Epithelial cell of proximal tubule (primary cell): ENCODE data around the gene TNFRSF11A. TPM values are rescaled to one million over a fixed set of nuclear protein-coding genes. Genes with fewer than 3 reads are reported as not detected.

Source experiments
- DNase-seq: peaks from one replicate; pipeline ENCODE4 v3.0.0-alpha.2; 2011; ENCODE audit warnings: low read depth
- H3K4me3 ChIP-seq: 2 replicates; pipeline ENCODE4 v1.5.1; 2011; ENCODE audit warnings: low read depth, mild to moderate bottlenecking, low read length
- total RNA-seq: library from RNA; depleted of rRNA; stranded (reverse); fragments of >200 nt; gene quantifications from 2 replicates; pipeline ENCODE4 v1.2.3, GENCODE V29; 2015
- TF ChIP-seq, protein P1 (sequence below): conservative IDR thresholded peaks from 2 replicates; pipeline ENCODE4 v1.5.1; 2012; ENCODE audit warnings: low read depth, mild to moderate bottlenecking, low read length

Gene TNFRSF11A
- total RNA-seq, 1 donor from 2014 or later, result 4.2 TPM

DNA sequence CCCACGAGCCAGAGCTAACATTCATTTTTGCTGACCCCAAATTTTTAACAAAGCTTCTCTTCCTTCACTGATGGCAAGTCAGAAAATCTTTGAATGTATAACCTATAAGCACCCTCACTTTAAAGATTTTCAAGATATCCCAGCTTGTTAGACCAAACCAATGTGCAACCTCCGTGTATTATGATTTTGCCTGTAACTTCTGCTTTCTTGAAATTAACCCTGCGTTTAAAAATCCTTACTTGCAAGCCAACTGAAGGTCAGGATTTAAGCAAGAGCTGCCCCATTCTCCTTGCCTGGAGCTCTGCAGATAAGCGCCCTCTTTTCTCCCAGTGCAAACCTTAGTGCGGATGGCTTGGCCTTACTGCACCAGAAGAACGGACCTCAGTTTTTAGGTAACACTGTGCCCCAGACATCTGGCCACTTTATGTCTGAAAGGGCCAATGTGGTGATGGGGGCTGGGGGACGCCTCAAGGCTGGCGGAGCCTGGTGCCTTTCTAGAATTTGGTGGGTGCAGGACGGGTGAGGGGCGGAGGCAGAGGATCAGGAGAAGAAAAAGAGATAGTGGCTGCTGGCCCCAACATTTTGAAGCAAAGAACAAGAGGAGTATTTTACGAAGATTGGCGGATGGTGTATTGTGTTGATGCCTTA lies 805 bp upstream of the TNFRSF11A start:
- no peak overlapping the region for H3K4me3 ChIP-seq
- TF ChIP-seq, protein P1, sequence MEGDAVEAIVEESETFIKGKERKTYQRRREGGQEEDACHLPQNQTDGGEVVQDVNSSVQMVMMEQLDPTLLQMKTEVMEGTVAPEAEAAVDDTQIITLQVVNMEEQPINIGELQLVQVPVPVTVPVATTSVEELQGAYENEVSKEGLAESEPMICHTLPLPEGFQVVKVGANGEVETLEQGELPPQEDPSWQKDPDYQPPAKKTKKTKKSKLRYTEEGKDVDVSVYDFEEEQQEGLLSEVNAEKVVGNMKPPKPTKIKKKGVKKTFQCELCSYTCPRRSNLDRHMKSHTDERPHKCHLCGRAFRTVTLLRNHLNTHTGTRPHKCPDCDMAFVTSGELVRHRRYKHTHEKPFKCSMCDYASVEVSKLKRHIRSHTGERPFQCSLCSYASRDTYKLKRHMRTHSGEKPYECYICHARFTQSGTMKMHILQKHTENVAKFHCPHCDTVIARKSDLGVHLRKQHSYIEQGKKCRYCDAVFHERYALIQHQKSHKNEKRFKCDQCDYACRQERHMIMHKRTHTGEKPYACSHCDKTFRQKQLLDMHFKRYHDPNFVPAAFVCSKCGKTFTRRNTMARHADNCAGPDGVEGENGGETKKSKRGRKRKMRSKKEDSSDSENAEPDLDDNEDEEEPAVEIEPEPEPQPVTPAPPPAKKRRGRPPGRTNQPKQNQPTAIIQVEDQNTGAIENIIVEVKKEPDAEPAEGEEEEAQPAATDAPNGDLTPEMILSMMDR, result no peak

DNA sequence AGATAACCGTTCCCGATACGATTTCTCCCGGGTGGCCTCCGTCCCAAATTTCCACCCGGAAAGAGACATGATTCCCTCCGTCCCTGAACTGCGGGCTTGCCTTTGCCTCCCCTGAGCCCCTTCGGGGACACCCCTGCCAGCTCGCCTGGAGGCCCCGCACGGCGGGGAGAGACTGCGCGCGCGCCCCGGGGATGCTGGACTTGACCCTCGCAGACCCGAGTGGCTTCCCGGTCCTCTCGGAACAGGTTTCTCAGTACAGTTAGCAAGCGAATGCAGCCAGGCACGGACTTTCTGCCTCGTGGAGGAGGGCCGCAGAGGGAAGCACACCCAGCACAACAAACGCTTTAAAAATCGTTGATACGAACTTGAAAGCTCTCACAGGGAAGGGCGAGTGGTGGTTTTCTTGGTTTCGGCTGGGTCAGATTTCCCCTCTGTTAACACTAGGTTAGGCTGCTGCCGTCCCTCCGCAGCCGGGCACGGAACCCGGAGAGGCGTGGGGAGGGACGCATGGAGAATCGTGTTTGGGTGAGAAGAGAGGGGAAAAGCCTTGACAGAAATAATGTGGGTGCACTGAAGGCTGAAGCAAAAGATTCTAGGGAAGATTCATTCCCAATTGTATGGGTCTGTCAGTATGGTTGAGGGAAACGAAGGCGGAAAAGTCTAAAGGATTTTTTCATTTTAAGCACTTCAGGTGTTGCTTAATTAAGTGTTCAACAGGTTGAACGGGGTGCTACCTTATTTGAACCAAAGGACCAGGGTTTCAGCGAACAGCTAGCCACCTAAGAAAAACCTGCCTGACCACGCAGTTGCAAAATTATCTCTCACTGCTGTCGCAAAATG lies 916 bp downstream of the TNFRSF11A start:
- TF ChIP-seq, protein P1, result no peak
- DNase-seq, result no peak
- peak overlapping the region; percentile 70 for H3K4me3 ChIP-seq

More for the DNA sequence above, 805 bp upstream of the TNFRSF11A start:
- no peak for DNase-seq

DNA sequence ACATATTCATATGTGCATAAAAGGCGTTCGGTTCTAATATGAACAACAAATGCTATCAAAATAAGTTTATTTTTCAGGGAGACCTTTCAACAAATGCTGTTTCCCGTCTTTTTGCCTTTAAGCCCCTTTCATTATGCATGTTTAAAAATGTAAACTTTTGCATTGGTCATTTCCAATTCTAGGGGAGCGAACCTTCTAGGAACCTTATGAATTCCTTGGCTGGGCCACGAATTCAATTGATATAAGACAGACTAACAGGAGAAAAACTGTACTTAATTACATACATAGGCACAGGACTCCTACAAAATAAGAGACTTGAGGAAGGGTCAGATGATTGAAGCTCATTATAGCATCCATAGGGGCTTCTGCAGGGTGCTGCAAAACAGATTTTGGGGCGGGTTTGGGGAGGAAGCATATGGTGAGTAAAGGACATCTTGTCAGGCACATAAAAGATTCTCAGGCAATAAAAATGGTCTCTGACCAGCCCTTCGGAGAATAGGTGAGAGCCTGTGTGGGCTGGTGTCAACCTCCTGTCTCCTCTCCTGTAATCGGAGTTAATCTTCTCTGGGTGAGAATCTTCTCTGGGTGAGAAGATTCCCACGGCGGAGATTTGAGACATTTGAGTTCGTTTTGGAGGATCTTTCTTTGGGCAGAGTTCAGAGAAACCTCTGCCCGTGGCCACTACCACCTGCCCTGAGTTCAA lies 1.7 kb downstream of the TNFRSF11A start:
- H3K4me3 ChIP-seq, result peak overlapping the region; percentile 70
- DNase-seq, result no peak
- TF ChIP-seq, protein P1, result no peak

DNA sequence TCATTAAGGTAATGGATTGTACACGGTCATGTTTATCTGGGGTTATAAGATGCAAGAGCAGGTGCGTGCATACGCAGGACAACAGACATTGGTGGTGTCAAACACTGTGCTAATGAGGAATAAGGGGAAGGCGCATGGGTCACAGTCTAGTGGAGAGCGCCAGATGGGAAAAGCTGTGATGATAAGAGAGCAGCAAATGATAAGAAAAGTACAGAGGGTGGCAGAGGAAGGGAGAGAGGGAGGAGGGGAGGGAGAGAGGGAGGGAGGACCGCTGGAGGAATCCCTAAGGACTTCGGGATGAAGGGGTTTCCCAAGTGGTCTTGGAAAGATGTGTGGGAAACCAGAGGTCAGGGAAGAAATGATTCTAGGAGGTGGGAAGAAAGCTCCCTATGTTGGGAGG lies 2.9 kb downstream of the TNFRSF11A start:
- TF ChIP-seq, protein P1, result no peak
- H3K4me3 ChIP-seq, result no peak overlapping the region
- no peak for DNase-seq

DNA sequence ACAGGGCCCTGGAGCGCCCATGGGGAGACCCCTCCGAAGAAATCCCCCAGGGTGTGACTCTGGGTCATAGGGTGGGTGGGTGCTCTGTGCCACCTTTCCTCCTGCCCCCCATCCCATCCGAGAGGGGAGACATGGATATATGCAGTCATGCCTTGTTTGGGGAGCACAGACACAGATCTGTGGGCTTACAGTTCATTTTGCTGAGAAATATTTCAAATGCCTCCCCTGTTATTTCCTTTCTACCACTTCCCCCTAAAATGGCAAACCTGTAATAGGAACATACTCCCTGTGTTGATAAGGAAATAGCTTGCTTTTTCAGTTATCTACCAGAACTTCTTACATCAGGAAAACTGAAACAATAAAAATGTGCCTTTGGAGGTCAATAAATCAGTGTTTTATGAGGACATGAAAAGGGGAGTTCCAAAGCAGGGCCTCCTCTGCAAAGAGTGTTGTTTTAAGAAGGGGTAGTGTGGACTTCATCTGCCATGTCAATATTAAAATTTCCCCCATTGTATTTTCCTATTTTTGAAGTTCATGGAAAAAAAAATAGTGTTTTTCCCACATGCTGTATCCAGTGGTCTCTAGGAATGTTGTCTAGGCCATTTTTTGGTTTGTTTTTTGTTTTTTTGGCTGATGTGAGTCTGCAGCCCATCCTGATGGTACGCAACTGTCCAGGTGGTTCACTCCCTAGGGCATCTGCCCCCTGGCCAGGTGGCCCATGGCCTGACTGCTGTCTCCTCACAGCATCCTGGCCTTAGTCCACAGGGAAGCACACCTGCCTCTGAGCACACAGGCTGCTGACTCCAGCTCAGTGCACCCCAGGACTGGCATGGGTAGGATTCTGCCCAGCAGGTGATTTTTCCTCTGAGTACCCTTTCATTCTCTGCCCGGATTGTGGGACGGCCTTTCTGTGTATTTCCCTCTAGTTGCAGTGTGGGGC lies 3.7 kb downstream of the TNFRSF11A start:
- TF ChIP-seq, protein P1, result no peak
- no peak for DNase-seq
- no peak overlapping the region for H3K4me3 ChIP-seq
